Head of caudate nucleus (tissue), 42 donors: ENCODE results near the gene TBX4.
"Not testable (repeated sequence)": the region's sequence is repeated elsewhere in the genome, so short reads cannot be mapped to it uniquely, and the experiment has no call there.

Experiments used
- DNase-seq, 42 donors: peaks; one replicate each; pipeline versions ENCODE4 v3.0.0 to v3.0.0-alpha.2; 2020 to 2021; ENCODE audit warnings: mixed read lengths in 7 of 42
- intact Hi-C: fragments of 100-400 bp; cut with DNase I; formaldehyde crosslinking; loops from one replicate; pipeline ENCODE4 v1.15.0; 2022

TBX4 gene

GRCh38 chr17:61527441-61527840 lies 75.2 kb downstream of the TBX4 start:
- DNase-seq, intact Hi-C loops: not testable (repeated sequence)

DNA sequence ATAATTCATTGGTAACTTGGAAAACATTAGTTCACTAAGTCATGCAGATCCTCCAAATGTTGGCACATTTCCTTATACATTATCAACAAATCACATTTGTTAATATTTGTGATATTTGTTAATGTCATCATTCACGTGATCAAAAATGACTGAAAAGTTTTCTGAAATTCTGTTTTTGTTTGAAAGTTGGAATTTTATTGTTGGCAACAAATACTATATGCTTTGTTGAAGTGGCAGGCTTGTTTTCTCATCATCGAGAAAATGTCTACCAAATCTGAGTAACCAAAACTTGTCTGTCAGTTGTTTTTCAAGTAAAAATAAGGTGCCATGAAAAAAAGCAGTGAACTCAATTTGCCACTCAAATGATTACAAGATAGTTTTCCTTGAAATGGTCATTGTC lies 75.9 kb downstream of the TBX4 start:
- no peak for DNase-seq
- intact Hi-C loops: no loop called here

- intact Hi-C loops: no loop called here
- no peak for DNase-seq
These were observed 79.0 kb downstream of the TBX4 start for GRCh38 chr17:61531223-61531622.

GRCh38 chr17:61532826-61533225 lies 80.6 kb downstream of the TBX4 start:
- intact Hi-C loops: no loop called here
- no peak for DNase-seq

DNA sequence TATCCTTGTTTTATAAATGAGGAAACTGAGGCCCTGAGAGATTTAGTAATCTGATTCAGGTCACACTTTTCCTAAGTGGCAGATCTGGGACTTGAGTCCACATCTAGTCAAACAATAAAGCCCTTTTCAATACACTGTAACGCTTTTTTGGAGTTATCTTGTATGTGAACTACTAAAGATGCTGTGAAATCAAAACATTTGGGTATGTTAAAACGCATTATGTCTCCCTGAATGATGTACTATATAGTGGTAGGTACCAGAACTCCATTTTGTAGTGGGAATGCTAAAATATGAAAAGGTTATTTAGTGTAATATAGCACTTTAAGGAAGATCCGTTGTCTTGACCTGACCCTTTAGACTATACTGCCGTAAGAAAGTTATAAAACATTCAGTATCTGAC lies 81.6 kb downstream of the TBX4 start:
- intact Hi-C loops: no loop called here
- DNase-seq: no peak

DNA sequence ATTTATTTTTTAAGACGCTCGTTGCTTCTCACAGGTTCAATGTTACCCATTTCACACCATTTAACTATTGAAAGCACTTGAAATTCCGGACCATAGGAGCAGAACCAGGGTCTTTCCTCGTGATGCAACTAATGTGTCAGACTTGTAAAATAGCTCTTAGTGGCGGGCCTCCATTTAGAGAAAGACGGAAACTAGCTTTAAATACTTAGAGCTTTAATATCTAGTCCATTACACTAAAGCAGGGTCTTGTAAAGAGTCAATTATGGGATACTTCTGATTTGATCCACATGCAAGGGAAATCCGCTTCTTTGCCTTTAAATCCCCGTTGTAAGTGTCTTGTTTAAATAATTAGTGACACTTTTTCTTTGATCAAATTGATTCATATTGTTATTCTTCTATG lies 82.2 kb downstream of the TBX4 start:
- no peak for DNase-seq
- intact Hi-C loops: no loop called here
